Right lobe of liver (tissue), 6 donors: ENCODE data around the gene ACTG1. TPM values are rescaled to one million over a fixed set of nuclear protein-coding genes. Genes with fewer than 3 reads are reported as not detected.

Experiments
- ATAC-seq, 4 donors: fragments of 200-7000 bp; cut with Tn5 transposase; one replicate each; pipeline ENCODE4 v1.9.1; 2020; ENCODE audit warnings: mild to moderate bottlenecking in 4 of 4, moderate library complexity in 4 of 4
- DNase-seq, 3 donors: peaks; one replicate each; pipeline ENCODE4 v3.0.0-alpha.2; 2020
- H3K27ac ChIP-seq, 3 donors: fragments of 200-600 bp; one replicate each; pipeline ENCODE4 v1.8.0; 2022
- H3K27me3 ChIP-seq, 2 donors: fragments of 200-600 bp; one replicate each; pipeline ENCODE4 v1.8.0; 2022
- H3K36me3 ChIP-seq, 4 donors: fragments of 200-600 bp; sonication (generic) in 1 of 4; one replicate each; pipeline versions ENCODE4 v1.5.1 to v1.8.0; 2017 to 2022; ENCODE audit warnings: control low read depth in 1 of 4
- H3K4me1 ChIP-seq, 4 donors: fragments of 200-600 bp; sonication (generic) in 1 of 4; one replicate each; pipeline versions ENCODE4 v1.5.1 to v1.8.0; 2017 to 2022; ENCODE audit warnings: control low read depth in 1 of 4
- H3K4me3 ChIP-seq, 3 donors: fragments of 200-600 bp; one replicate each; pipeline ENCODE4 v1.8.0; 2022
- H3K9me3 ChIP-seq, 4 donors: fragments of 200-600 bp; sonication (generic) in 1 of 4; one replicate each; pipeline versions ENCODE4 v1.5.1 to v1.8.0; 2017 to 2022; ENCODE audit warnings: control low read depth in 1 of 4
- CTCF ChIP-seq, 4 donors: fragments of 200-600 bp in 3 of 4; fragments of 450-650 bp in 1 of 4; IDR thresholded peaks; one replicate each; pipeline versions ENCODE4 v1.5.1 to v1.8.0; 2016 to 2022; ENCODE audit warnings: antibody characterized with exemption in 4 of 4, mild to moderate bottlenecking in 2 of 4
- POLR2A ChIP-seq: fragments of 450-650 bp; IDR thresholded peaks from one replicate; pipeline ENCODE4 v1.6.1; 2017; ENCODE audit warnings: antibody characterized with exemption, mild to moderate bottlenecking
- WGBS: methylation state at CpG from one replicate; pipeline ENCODE4 v1.1.6; 2018; ENCODE audit warnings: low coverage, low lambda C conversion rate; ENCODE audit not compliant: insufficient coverage; ENCODE audit errors: missing lambda C conversion rate; 5-methylcytosine and 5-hydroxymethylcytosine counted together
- intact Hi-C, 2 donors: fragments of 100-400 bp; cut with DNase I; formaldehyde crosslinking; loops; one replicate each; pipeline versions ENCODE4 v1.11.2 to v1.14.1; 2022
- total RNA-seq, 6 experiments: library from RNA; depleted of rRNA in 2 of 6; stranded (reverse); fragments of >200 nt in 2 of 6; fragmentation: NEBNext Ultra II Directional in 3 of 6; extraction: Animal tissue kit (Norgen Biotek cat#: 25700) in 3 of 6; gene quantifications; one replicate each; pipeline versions ENCODE4 v1.1.0 to v1.2.4, GENCODE V29; 2016 to 2023
- donor health status: DM: no; HTN: yes; CAD: no.
- donor health status: DM: no; HTN: no; CAD: no.
- donor health status: DM: no; HTN: no; CAD: no.
- donor health status: DM: no; HTN: yes; CAD: no.
- donor health status: DM: no; HTN: yes; CAD: no.

Gene ACTG1
- total RNA-seq, 6 experiments from 2014 or later: 218 to 2,508 (median 1,326) TPM

DNA sequence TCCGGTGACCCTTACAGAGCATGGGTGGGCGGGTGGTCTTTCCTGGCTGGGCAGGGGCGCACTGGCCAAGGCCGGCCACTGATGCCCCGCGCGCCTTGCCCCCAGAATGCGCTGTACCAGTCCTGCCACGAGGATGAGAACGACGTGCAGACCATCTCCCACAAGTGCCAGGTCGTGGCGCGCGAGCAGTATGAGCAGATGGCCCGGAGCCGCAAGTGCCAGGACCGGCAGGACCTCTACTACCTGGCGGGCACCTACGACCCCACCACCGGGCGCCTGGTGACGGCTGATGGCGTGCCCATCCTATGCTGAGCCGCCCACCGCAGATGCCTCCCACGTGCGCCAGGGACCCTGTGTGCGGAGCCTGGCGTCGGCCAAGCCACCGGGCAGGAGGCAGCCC is 49.1 kb downstream of the ACTG1 start:
- Histone ChIP-seq H3K36me3 (no peaks in the 10 kb centered on the region), H3K27ac (no peak overlapping the region), H3K4me1 (no peaks in the 10 kb centered on the region), H3K9me3 (no peaks in the 10 kb centered on the region), H3K4me3 (no peak overlapping the region), H3K27me3 (no peaks in the 10 kb centered on the region)
- TF ChIP-seq POLR2A: no peak
- no peak for TF ChIP-seq CTCF (IDR thresholded peaks at IDR 0.05)
- no peak for ATAC-seq
- DNase-seq: no peak
- WGBS: no CpG with 5 or more reads among the region's 32 CpGs
- intact Hi-C loops: no loop called here

DNA sequence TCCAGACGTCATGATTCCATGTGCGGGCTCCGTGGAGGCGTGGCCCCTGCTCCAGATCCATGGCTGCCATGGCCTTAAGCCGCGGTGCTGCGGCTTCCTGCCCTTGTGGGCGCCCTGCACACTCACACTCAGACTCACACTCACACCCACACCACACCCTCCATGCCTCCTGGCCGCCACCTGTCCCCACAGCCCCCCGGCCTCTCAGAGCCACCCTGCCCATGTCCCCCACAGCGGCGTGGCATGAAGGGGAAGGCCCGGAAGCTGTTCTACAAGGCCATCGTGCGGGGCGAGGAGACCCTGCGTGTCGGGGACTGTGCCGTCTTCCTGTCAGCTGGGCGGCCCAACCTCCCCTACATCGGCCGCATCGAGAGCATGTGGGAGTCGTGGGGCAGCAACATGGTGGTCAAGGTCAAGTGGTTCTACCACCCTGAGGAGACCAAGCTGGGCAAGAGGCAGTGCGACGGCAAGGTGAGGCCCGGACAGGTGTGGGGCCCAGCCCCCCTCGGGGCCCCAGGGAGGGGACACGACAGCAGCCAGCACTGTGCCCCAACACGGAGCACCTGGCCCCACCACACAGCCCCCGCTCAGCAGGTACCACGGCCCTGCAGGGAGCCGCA is 50.0 kb downstream of the ACTG1 start:
- H3K27me3 ChIP-seq: no peaks in the 10 kb centered on the region
- H3K27ac ChIP-seq: no peak overlapping the region
- 93% methylated on average over 11 of the region's 33 CpGs for WGBS
- no peak overlapping the region for H3K4me3 ChIP-seq
- no peak for DNase-seq
- ATAC-seq: no peak
- no peaks in the 10 kb centered on the region for H3K4me1 ChIP-seq
- no peaks in the 10 kb centered on the region for H3K36me3 ChIP-seq
- intact Hi-C loops: no loop called here
- no peaks in the 10 kb centered on the region for H3K9me3 ChIP-seq
- TF ChIP-seq POLR2A (no peak), CTCF (IDR thresholded peaks at IDR 0.05) (no peak)

- no peaks in the 10 kb centered on the region for H3K9me3 ChIP-seq
- DNase-seq (no peak), ATAC-seq (no peak)
- 93% methylated on average over 6 of the region's 50 CpGs for WGBS
- H3K36me3 ChIP-seq: no peaks in the 10 kb centered on the region
- H3K4me1 ChIP-seq: no peaks in the 10 kb centered on the region
- no peak overlapping the region for H3K27ac ChIP-seq
- intact Hi-C loops: no loop called here
- no peaks in the 10 kb centered on the region for H3K27me3 ChIP-seq
- H3K4me3 ChIP-seq: no peak overlapping the region
- TF ChIP-seq POLR2A (no peak), CTCF (IDR thresholded peaks at IDR 0.05) (no peak)
Measured at GRCh38 chr17:81461607-81462500, 50.7 kb downstream of the ACTG1 start.

DNA sequence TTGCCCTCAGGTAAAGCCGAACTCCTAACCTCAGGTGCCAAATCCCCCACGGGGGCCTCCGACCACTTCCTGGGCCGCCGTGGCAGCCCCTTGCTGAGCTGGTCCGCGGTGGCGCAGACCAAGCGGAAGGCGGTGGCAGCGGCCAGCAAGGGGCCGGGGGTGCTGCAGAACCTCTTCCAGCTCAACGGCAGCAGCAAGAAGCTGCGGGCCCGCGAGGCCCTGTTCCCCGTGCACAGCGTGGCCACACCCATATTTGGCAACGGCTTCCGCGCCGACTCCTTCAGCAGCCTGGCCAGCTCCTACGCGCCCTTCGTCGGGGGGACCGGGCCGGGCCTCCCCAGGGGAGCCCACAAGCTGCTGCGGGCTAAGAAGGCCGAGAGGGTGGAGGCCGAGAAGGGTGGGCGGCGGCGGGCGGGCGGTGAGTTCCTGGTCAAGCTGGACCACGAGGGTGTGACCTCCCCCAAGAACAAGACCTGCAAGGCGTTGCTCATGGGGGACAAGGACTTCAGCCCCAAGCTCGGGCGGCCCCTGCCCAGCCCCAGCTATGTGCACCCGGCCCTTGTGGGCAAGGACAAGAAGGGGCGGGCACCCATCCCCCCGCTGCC is 51.6 kb downstream of the ACTG1 start:
- intact Hi-C loops: no loop called here
- Histone ChIP-seq H3K27me3 (no peaks in the 10 kb centered on the region), H3K27ac (no peak overlapping the region), H3K9me3 (no peaks in the 10 kb centered on the region), H3K4me1 (no peaks in the 10 kb centered on the region), H3K4me3 (no peak overlapping the region), H3K36me3 (no peaks in the 10 kb centered on the region)
- WGBS: 88% methylated on average over 5 of the region's 43 CpGs
- ATAC-seq (no peak), DNase-seq (no peak)
- TF ChIP-seq CTCF (IDR thresholded peaks at IDR 0.05) (no peak), POLR2A (no peak)

Other genes starting within 250 kb of the ACTG1 start
- gene SLC38A10, start 217.5 kb downstream of the ACTG1 start, total RNA-seq: 100 to 1,000 TPM in 1 of 6 experiments, 10 to 100 TPM in 5; 60.9 to 104 (median 86.1) TPM
- gene BAHCC1, start 117.3 kb downstream of the ACTG1 start, total RNA-seq: 1 to 10 TPM; 2.5 to 6.4 (median 4.9) TPM
- under 1 TPM in 1 of 6 experiments, not detected in 5; 0.22 TPM for gene FSCN2, start 15.6 kb upstream of the ACTG1 start, total RNA-seq
- 10 to 100 TPM; 13.1 to 17.1 (median 15.2) TPM for gene FAAP100, start 39.6 kb upstream of the ACTG1 start, total RNA-seq
- 10 to 100 TPM; 46.5 to 63.2 (median 55.8) TPM for gene NPLOC4, start 124.3 kb upstream of the ACTG1 start, total RNA-seq
- gene TSPAN10, start 124.4 kb upstream of the ACTG1 start, total RNA-seq: 1 to 10 TPM in 1 of 6 experiments, under 1 TPM in 5; 0.18 to 1.2 (median 0.62) TPM
- gene PDE6G, start 143.7 kb upstream of the ACTG1 start, total RNA-seq: under 1 TPM in 4 of 6 experiments, not detected in 2; 0.40 to 0.93 (median 0.68) TPM
- gene OXLD1, start 153.8 kb upstream of the ACTG1 start, total RNA-seq: 10 to 100 TPM in 5 of 6 experiments, 1 to 10 TPM in 1; 8.3 to 24.3 (median 14.6) TPM
- gene CCDC137, start 153.9 kb upstream of the ACTG1 start, total RNA-seq: 10 to 100 TPM in 1 of 6 experiments, 1 to 10 TPM in 5; 5.5 to 35.0 (median 6.5) TPM
- gene ARL16, start 171.0 kb upstream of the ACTG1 start, total RNA-seq: 10 to 100 TPM in 4 of 6 experiments, 1 to 10 TPM in 2; 5.3 to 16.8 (median 11.1) TPM
- gene HGS, start 171.2 kb upstream of the ACTG1 start, total RNA-seq: 10 to 100 TPM; 30.6 to 46.3 (median 37.3) TPM
- gene MRPL12, start 190.6 kb upstream of the ACTG1 start, total RNA-seq: 100 to 1,000 TPM in 2 of 6 experiments, 10 to 100 TPM in 4; 43.8 to 119 (median 59.3) TPM
- 10 to 100 TPM; 35.6 to 92.0 (median 72.7) TPM for gene SLC25A10, start 199.5 kb upstream of the ACTG1 start, total RNA-seq